HEK293T (cell line): ENCODE results near the gene FBLL1.

Experiments used
- BHLHE40 ChIP-seq: fragments of 450-650 bp; IDR thresholded peaks from 2 replicates; pipeline ENCODE4 v1.6.1; 2016; ENCODE audit warnings: mild to moderate bottlenecking, moderate library complexity, borderline replicate concordance
- FOXK2 ChIP-seq: fragments of 450-650 bp; IDR thresholded peaks from 2 replicates; pipeline ENCODE4 v1.6.1; 2016; ENCODE audit warnings: mild to moderate bottlenecking
- LEF1 ChIP-seq: fragments of 450-650 bp; IDR thresholded peaks from 2 replicates; pipeline ENCODE4 v1.6.1; 2017; ENCODE audit warnings: mild to moderate bottlenecking, borderline replicate concordance
- SP1 ChIP-seq: fragments of 450-650 bp; IDR thresholded peaks from 2 replicates; pipeline ENCODE4 v1.6.1; 2017

DNA sequence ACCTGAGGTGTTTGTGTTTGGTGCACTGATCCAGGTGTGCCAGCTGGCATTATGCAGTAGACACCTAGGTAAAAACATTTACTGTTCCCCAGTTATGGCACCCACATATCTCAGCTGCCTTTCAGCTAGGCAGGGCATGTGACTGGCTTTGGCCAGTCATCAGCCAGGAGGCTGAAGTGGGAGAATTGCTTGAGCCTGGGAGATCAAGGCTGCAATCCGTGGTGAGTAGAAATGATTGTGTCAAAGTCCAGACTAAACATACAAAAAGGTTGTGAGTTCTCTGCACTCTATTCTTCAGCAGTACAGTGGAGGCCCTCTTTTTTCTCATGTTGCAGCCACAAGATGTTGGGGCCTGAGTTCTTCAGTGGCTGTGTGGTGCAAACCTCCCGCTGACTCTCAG is 3.2 kb upstream of the FBLL1 start:
- TF ChIP-seq SP1 (no peak), BHLHE40 (no peak), LEF1 (no peak), FOXK2 (no peak)
